Hematopoietic multipotent progenitor cell treated with erythropoietin and hydrocortisone succinate and interleukin-3 and kit ligand, for 8 days (in vitro differentiated cells): ENCODE data around the gene TDRKH.
"Not testable (repeated sequence)": the region's sequence is repeated elsewhere in the genome, so short reads cannot be mapped to it uniquely, and the experiment has no call there.

Experiments used
- DNase-seq: peaks from one replicate; pipeline ENCODE4 v3.0.0-alpha.2; 2015

Gene TDRKH

DNA sequence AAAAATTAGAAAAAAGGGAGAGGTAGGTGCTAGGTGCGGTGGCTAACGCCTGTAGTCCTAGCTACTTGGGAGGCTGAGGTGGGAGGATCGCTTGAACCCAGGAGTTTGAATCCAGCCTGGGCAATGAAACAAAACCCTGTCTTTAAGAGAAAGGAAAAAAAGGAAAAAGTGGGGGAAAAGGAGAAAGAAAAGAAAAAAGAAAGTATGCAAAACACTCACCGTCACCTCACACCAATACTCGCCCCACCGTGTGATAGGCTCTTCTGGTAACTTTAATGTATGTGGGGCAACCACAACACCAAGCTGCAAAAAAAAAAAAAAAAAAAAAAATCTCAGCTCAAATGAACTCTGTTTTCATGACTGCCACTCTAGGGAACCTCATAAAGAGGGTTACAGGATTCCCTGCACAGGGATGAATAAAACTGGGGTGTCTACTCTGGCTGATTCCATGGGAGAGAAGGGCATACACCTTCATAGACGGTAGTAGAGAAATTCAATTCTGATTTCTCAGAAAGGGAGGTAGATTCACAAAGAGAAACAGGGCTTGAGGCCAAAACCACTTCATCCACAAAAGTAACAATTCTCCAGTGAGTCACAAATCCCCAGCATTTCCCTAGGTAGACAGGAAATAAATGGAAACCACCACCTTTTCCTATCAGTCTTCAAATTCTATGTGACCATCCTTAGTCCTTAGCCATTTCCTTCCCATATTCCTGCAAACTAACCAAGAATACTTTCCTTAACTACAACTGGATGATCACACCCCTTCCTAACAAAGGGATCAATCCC lies 29.5 kb downstream of the TDRKH start:
- DNase-seq = no peak

DNA sequence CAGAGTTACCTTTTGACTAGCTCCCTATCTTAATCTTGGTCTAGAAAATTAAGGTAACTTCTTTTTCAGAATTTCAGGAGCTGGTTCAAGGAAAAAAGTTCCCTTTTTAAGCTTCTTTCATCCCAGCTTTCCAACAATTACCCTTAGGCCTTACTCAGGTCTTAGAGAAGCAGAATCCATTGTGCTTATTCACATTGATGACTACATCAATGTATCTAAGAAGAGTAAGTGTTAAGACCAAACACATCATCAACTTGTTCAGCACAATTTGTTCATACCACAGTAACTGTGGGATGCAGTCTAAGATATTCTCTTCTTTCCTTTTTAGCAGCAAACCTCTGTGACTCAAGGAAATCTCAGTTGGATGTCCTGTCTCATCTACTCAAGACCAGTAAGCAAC lies 31.1 kb downstream of the TDRKH start:
- no peak for DNase-seq

DNA sequence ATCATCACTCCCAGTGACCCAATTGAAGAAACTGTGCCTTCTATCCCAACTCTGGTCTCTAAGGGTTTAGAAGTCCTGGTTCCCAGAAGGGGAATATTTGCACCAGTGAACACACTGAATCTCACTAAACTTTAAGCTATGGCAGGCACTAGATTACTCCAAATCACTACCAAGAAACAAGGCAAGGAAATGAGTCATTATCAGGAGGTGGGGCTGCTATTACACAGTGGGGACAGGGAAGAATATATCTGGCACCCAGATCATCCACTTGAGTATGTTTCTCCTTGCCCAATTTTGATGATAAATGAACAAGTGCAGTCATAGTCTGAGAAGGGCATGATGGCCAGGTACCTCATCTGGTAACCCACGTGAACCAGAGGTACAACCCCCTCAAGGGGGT lies 34.0 kb downstream of the TDRKH start:
- DNase-seq = no peak

DNA sequence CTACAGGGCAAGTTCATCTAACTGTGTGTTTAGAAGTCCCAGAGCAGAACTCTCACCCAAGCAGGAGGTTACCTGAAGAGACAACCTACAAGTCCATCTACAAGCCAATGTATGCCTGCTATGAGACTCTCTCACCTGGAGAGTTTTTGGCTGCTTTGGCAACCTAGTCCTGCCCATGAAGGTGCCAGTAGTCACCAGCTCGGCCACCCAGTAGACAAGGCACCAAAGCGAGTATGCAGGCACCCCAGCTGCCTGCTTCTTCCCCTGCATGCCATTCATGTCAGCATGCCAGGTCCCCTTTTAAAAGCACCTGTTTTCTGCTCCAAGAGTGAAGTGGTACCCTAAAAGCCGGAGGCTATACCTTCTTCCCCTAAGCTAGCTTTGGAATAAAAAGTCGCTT lies 48.8 kb downstream of the TDRKH start:
- no peak for DNase-seq

DNA sequence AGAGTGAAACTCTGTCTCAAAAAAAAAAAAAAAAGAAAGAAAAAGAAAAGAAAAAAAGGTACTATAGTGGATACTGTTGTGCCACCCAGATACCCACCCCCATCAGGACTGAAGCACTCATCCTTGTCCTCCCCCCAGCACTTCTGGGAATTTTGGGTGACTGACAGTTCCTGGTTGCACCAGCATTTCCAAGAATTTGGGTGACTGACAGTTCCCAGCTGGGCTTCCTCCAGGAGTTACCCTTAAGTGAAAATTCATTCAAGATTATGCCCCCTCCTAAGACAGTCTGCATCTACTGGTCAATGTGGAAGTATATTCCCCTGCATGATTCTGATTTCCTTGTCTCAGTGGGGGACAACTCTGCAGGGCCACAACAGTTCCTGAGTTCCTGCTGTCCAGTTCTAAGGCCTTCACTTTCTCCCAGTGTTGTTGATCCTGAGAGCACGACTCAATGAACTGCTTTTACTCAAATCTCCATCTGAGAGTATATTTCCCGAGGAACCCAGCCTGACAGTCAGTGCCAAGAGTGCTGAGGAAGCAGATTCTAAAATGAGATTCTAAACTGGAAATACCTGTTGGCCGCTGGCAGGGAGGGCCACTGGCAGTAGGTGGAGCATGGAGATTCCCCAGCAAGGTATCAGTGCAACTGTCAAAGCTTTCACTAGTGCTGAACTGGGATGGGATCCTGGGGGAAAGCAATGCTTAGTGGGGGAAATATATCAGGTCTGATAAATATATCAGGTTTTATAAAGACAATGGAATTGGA lies 50.5 kb downstream of the TDRKH start:
- DNase-seq = peak; percentile 64

DNA sequence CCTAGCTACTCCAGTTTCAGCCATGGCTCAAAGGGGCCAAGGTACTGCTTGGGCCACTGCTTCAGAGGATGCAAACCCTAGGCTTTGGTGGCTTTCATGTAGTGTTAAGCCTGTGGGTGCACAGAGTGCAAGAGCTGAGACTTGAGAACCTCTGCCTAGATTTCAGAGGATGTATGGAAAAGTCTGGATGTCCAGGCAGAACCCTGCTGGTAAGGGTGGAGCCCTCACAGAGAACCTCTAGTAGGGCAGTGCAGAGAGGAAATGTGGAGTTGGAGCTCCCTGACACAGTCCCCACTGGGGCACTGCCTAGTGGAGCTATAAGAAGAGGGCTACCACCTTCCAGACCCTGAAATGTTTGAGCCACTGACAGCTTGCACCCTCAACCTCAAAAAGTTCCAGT lies 52.8 kb downstream of the TDRKH start:
- DNase-seq = no peak

DNA sequence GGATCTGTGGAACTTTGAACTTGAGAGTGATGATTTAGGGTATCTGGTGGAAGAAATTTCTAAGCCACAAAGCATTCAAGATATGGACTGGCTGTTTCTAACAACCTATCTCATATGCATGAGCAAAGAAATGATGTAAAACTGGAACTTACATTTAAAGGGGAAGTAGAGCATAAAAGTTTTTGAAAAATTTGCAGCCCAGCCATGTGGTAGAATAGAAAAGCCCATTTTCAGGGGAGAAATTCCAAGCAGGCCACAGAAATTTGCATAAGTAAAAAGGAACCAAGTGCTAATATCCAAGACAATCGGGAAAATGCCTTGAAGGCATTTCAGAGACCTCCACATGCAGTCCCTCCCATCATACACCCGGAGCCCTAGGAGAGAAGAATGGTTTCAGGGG lies 53.3 kb downstream of the TDRKH start:
- DNase-seq = no peak

DNA sequence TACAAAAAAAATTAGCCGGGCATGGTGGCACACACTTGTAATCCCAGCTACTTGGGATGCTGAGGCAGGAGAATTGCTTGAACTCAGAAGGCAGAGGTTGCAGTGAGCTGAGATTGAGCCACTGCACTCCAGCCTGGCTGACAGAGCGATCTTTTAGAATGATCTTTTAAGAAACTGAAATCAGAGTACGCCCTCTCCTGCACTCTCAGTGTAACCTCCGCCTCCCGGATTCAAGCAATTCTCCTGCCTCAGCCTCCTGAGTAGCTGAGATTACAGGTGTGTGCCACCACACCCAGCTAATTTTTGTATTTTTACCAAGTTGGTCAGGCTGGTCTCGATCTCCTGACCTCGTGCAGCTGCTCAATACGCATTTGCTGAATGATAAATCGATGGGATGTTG lies 56.3 kb downstream of the TDRKH start:
- not testable (repeated sequence) for DNase-seq

DNA sequence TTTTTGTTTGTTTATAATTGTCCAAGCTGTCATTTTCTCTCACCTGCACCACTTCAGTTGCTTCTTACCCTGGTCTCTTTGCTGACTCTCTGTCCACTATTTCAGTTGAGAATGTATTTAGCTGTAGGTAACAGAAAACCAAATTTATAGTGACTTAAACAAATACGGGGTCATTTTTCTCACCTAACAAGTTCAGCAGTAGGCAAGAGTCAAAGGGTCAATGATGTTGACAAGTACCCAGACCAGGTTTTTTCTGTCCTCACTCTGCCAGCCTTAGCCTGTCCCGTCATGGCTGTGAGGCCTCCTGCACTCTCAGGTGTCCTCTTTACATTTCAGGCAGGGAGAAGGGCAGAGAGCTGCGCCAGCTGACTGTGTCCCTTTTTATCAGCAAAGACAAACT lies 57.2 kb downstream of the TDRKH start:
- DNase-seq = no peak

DNA sequence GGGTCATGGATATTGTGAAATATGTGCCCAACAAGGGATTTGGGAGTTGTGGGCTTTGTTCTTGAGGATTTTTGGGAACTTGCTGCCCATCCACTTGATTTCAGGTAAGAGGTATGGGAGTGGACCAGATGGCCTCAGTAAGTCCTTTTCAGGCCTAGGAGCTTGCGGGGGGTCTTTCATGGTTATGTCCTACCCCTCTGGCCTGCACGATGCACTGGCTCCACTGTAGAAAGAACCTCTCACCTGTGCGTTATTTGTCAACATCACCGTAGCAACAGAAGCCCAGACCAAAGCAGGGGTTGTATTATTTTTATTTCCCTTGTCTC lies 60.4 kb downstream of the TDRKH start:
- no peak for DNase-seq

DNA sequence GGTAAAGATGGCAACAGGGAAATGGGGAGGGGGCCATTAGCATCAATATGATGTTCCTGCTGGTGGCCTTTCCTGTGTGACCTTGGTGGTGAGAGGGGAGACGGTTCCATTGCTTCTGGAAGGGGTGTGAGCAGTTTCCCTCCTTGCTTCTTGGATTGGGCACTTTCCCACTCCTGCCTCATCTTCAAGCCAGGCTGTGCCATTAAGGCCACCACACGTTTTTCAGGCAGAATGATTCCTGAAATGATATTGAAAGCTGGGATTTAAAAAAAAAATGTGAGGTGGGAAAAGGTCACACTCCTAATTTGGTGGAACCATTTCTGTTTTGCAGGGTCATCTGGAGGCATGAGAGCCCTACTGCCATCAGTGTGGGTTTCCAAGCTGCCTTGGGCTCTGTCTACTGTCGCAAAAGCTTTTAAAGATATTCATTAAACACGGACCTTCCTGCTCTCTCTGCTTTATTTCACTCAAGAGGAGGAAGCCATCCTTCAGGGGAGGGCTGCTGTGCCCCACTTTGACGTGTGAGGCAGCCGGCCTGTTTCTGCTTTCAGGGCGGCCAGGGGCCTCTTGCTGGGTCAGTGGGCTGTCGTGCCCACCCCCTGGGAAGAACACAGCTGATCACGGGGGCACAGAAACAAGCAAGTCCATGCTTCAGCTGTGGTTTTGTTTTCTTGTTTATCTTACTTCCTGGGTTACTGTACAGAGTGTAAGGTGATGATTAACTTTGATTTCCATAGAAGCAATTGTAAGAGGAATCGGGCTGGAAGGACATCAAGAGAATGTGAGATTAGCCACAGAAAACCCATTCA lies 60.9 kb downstream of the TDRKH start:
- no peak for DNase-seq

DNA sequence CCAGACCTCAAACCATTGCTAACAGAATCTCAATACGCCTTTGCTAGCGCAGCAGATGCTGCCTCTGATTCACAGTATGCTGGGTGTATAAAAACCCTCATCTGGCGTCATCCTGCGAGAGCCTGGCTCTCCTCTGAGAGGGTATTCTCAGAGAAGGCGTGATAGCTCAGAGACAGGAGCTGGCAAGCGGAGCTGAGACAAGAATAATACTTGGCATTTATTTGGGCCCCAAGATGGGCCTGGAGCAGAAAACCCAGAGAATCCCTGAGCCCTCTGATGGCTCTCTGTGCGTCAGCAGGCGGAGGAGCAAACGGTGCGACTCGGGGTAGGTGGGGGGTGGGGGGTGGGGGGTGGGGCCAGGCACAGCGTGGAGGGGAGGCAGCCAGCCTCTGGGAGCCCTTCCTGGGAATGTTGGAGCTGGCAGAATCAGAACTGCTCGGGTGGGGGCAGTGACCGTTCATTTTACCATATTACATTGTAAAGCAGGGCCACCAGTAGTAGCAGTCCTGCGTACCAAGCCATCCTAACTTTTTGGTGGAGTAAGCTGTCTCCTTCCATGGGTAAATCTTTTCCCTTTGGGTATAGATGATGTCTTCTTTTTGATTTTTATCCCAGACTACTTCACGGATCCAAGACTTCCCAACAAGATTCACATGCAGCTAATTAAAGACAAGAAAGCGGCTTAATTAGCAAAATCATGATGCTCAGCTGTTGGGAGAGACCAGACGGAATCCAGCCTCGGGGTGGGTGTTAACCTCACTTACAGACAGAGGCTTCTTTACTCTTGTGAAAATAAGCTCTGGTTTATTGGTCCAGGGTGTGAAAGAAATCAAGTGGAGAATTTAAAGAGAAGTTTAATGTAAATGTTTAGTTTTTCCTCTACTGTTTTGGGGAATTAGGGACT lies 61.9 kb downstream of the TDRKH start:
- DNase-seq = no peak

DNA sequence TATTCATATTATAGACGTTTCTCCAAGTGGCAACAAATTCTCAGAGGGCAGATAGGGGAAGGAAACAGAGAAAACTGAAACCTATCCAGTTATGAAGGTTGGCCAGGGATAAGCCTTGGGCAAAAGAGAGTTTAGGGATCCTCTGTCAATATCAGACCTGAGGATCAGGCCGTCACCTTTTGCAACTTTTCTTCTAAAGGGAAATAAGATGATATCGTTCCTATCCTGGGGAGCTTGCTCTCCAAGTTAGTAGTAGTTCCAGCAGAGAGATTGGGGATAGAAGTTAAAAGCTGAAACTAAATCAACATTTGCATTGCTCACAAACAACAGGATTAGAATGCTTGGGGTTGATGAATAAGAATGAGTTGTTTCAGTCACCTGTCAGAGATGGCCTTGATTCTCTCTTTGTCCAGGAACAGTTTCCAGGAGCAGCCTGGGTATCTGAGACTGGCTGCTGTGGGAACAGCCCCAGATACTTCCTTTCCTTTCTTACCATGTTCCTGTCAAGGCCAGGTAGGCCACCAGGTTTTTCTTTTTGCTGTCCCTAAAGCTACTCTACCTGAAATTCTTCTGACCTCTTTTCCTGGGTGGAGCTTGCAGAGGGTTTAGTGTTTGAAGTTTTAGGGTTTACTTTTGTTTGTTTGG lies 66.5 kb downstream of the TDRKH start:
- DNase-seq = no peak
